Calu3 (cell line): Measurements from ENCODE around the gene TIMM50. TPM values are rescaled to one million over a fixed set of nuclear protein-coding genes. Genes with fewer than 3 reads are reported as not detected.

Experiments
- BruUV-seq: library from RNA; stranded (reverse); fragments of 400-500 nt; replicated peaks from 2 replicates; lab custom pipeline; 2021; lab: Mats Ljungman, UMichigan
- CTCF ChIA-PET: fragments of 300-600 bp; sonication (Branson Sonifier 250); formaldehyde crosslinking; loops from one replicate; lab custom pipeline; 2022; ENCODE audit warnings: antibody characterized with exemption; lab: Charles Lee
- DNase-seq: peaks from one replicate; pipeline ENCODE4 v3.0.0; 2022
- H3K27ac Mint-ChIP-seq: one replicate; pipeline ENCODE4 v1.8.0; 2022; ENCODE audit warnings: mixed read lengths; ENCODE audit not compliant: unreplicated experiment
- H3K27me3 Mint-ChIP-seq: one replicate; pipeline ENCODE4 v1.8.0; 2022; ENCODE audit warnings: mixed read lengths; ENCODE audit not compliant: unreplicated experiment
- H3K36me3 Mint-ChIP-seq: one replicate; pipeline ENCODE4 v1.8.0; 2022; ENCODE audit warnings: mild to moderate bottlenecking, moderate library complexity, mixed read lengths; ENCODE audit not compliant: insufficient read depth, unreplicated experiment
- H3K4me1 Mint-ChIP-seq: one replicate; pipeline ENCODE4 v1.8.0; 2022; ENCODE audit warnings: mild to moderate bottlenecking, low read depth, mixed read lengths; ENCODE audit not compliant: unreplicated experiment
- H3K4me3 Mint-ChIP-seq: one replicate; pipeline ENCODE4 v1.8.0; 2022; ENCODE audit warnings: mild to moderate bottlenecking, low read depth, moderate library complexity, mixed read lengths; ENCODE audit not compliant: unreplicated experiment
- H3K9me3 Mint-ChIP-seq: one replicate; pipeline ENCODE4 v1.8.0; 2022; ENCODE audit warnings: low read depth, mixed read lengths; ENCODE audit not compliant: unreplicated experiment
- intact Hi-C: fragments of 100-400 bp; cut with micrococcal nuclease; formaldehyde crosslinking; loops from one replicate; pipeline ENCODE4 v1.10.0; 2022; ENCODE audit not compliant: unreplicated experiment
- total RNA-seq: library from RNA; stranded (reverse); gene quantifications from 2 replicates; pipeline ENCODE4 v1.2.3, GENCODE V29; 2022
- TF ChIP-seq, protein P1 (sequence below): fragments of 200-600 bp; IDR thresholded peaks from one replicate; pipeline ENCODE4 v1.8.0; 2022; ENCODE audit warnings: antibody characterized with exemption; ENCODE audit not compliant: unreplicated experiment

The TIMM50 gene
- total RNA-seq, 1 experiment from 2014 or later: 116 TPM

DNA sequence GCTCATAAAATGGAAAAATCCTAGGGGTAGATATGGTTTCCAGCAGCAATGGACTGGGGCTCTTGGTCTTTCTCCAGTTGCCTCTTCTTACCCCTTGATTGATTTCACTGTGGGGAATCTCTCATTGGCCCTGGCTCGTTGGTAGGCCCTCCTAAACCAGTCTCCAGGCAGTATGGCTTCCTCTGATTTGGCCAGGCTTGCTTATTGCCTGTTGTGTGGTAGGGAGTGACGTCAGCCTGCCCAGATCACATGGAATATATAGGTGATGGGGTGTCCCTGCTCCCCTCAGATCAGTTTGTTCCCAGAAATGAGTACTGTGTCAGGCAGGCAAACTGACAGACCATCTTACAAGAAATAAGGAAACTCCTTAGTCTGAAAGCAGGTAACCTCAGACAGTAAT, 28.6 kb downstream of the TIMM50 start:
- no peaks in the 10 kb centered on the region for H3K4me1 Mint-ChIP-seq
- H3K27me3 Mint-ChIP-seq: peaks cover 82% of the 10 kb centered on the region
- H3K27ac Mint-ChIP-seq: no peak overlapping the region
- BruUV-seq: no TSS peak
- no peak for DNase-seq
- peaks cover 5% of the 10 kb centered on the region for H3K36me3 Mint-ChIP-seq
- TF ChIP-seq, protein P1, sequence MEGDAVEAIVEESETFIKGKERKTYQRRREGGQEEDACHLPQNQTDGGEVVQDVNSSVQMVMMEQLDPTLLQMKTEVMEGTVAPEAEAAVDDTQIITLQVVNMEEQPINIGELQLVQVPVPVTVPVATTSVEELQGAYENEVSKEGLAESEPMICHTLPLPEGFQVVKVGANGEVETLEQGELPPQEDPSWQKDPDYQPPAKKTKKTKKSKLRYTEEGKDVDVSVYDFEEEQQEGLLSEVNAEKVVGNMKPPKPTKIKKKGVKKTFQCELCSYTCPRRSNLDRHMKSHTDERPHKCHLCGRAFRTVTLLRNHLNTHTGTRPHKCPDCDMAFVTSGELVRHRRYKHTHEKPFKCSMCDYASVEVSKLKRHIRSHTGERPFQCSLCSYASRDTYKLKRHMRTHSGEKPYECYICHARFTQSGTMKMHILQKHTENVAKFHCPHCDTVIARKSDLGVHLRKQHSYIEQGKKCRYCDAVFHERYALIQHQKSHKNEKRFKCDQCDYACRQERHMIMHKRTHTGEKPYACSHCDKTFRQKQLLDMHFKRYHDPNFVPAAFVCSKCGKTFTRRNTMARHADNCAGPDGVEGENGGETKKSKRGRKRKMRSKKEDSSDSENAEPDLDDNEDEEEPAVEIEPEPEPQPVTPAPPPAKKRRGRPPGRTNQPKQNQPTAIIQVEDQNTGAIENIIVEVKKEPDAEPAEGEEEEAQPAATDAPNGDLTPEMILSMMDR: no peak
- no peaks in the 10 kb centered on the region for H3K9me3 Mint-ChIP-seq
- CTCF ChIA-PET: interaction anchor here (0.7 to 1.0 kb wide), 2 partner anchors 9 to 69 kb away, joined by 3 to 5 read pairs; no protein-coding TSS in a partner anchor
- intact Hi-C loops: no loop called here
- H3K4me3 Mint-ChIP-seq: no peak overlapping the region

DNA sequence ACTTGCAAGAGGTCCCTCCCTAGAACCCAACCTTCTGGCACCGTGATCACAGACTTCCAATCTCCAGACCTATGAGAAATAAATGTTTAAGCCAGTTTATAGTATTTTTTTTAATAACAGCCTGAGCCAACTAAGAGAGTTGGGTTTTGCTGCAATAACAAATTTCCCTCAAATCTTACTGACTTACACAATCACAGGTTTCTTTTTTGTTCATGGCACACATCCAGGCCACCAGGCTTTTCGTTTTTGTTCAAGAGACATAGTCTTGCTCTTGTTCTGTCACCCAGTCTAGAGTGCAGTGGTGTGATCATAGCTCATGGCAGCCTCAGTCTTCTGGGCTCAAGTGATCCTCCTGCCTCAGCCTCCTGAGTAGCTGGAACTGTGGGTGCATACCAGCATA, 32.4 kb downstream of the TIMM50 start:
- Mint-ChIP-seq H3K4me1 (no peaks in the 10 kb centered on the region), H3K4me3 (no peak overlapping the region), H3K36me3 (no peaks in the 10 kb centered on the region), H3K27ac (no peak overlapping the region), H3K9me3 (no peaks in the 10 kb centered on the region), H3K27me3 (peaks cover 82% of the 10 kb centered on the region)
- TF ChIP-seq, protein P1: no peak
- no peak for DNase-seq
- CTCF ChIA-PET: interaction anchor here (0.6 to 0.7 kb wide), 2 partner anchors 55 to 305 kb away, joined by 4 to 5 read pairs; no protein-coding TSS in a partner anchor
- no TSS peak for BruUV-seq
- intact Hi-C loops: no loop called here

DNA sequence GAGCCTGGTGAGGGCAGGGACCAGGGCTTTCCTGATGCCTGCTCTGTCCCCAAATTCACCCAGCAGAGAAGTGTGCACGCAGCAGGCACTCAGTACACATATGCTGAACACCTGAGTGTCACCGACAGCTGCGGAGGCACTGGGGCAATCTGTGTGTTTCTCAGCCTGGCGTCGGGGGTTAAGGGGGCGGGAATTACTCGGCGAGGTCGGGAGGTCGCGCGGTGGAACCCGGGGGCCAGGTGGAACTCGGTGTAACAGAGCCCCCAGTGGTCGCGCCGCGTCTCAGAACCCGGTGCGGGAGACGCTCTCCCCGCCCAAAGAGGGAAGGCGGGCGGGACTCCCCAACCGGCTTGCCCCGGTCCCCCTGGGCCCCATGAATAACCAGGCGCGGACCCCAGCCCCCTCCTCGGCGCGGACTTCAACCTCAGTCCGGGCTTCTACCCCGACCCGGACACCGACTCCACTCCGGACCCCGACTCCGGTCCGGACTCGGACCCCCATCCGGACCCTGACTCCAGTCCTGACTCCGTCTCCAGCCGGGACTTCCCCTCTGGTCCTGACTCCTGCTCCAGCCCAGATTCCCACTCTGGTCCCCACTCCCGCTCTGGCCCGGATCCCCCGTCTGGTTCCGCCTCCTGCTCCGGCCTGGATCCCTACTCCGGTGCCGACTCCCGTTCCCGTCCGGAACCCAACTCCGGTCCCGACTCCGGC, 34.4 kb downstream of the TIMM50 start, which contains the start of gene SELENOV:
TSS of gene SELENOV (plus strand) at position 300 of the 711 bp plus-strand sequence. CDS start at position 374, 74 bp downstream.
- CTCF ChIA-PET: interaction anchor here (0.6 to 1.9 kb wide), 2 partner anchors 15 to 17 kb away, joined by 3 to 6 read pairs; no protein-coding TSS in a partner anchor
- no peak for DNase-seq
- Mint-ChIP-seq H3K27me3 (peaks cover 78% of the 10 kb centered on the region), H3K4me1 (no peaks in the 10 kb centered on the region), H3K9me3 (no peaks in the 10 kb centered on the region), H3K36me3 (no peaks in the 10 kb centered on the region), H3K4me3 (peak within 1 kb of the TSS; percentile 48), H3K27ac (no peak within 1 kb of the TSS)
- no TSS peak for BruUV-seq
- TF ChIP-seq, protein P1: no peak
- intact Hi-C loops: no loop called here

- H3K4me3 Mint-ChIP-seq: peak overlapping the region; percentile 48
- no peak overlapping the region for H3K27ac Mint-ChIP-seq
- BruUV-seq: no TSS peak
- intact Hi-C loops: no loop called here
- H3K4me1 Mint-ChIP-seq: no peaks in the 10 kb centered on the region
- TF ChIP-seq, protein P1: no peak
- no peaks in the 10 kb centered on the region for H3K36me3 Mint-ChIP-seq
- no peak for DNase-seq
- CTCF ChIA-PET: interaction anchor here (0.6 kb wide), 1 partner anchor 9 kb away, joined by 5 read pairs; no protein-coding TSS in a partner anchor
- no peaks in the 10 kb centered on the region for H3K9me3 Mint-ChIP-seq
- peaks cover 78% of the 10 kb centered on the region for H3K27me3 Mint-ChIP-seq
Observed at GRCh38 chr19:39515551-39516191, 35.0 kb downstream of the TIMM50 start.
